ACC112 (cell line): Measurements from ENCODE around the gene DIDO1.

Experiments
- H2AFZ ChIP-seq: fragments of 200-600 bp; sonication (generic); one replicate; pipeline ENCODE4 v1.6.0; 2017; ENCODE audit warnings: antibody characterized with exemption, low read length; ENCODE audit not compliant: unreplicated experiment
- H3K27ac ChIP-seq: fragments of 200-600 bp; sonication (generic); 2 replicates; pipeline ENCODE4 v1.5.1; 2014; ENCODE audit warnings: low read depth, mild to moderate bottlenecking, antibody characterized with exemption, low read length, moderate library complexity
- H3K27me3 ChIP-seq: fragments of 200-600 bp; sonication (generic); 2 replicates; pipeline ENCODE4 v1.6.1; 2014; ENCODE audit warnings: mild to moderate bottlenecking, antibody characterized with exemption, low read length, moderate library complexity, mixed read lengths; ENCODE audit not compliant: insufficient read depth
- H3K36me3 ChIP-seq: fragments of 200-600 bp; sonication (generic); 2 replicates; pipeline ENCODE4 v1.6.1; 2016; ENCODE audit warnings: mild to moderate bottlenecking, antibody characterized with exemption, low read length, moderate library complexity, mixed read lengths; ENCODE audit not compliant: insufficient read depth
- H3K4me1 ChIP-seq: fragments of 200-600 bp; sonication (generic); one replicate; pipeline ENCODE4 v1.6.1; 2016; ENCODE audit warnings: low read length, mixed read lengths; ENCODE audit not compliant: insufficient read depth, unreplicated experiment, control insufficient read depth
- H3K4me3 ChIP-seq: fragments of 200-600 bp; sonication (generic); 2 replicates; pipeline ENCODE4 v1.5.1; 2014; ENCODE audit warnings: mild to moderate bottlenecking, low read depth, low read length
- H3K79me2 ChIP-seq: fragments of 200-600 bp; sonication (generic); one replicate; pipeline ENCODE4 v1.6.0; 2016; ENCODE audit warnings: low read length; ENCODE audit not compliant: control insufficient read depth, unreplicated experiment, insufficient read depth

Gene DIDO1

DNA sequence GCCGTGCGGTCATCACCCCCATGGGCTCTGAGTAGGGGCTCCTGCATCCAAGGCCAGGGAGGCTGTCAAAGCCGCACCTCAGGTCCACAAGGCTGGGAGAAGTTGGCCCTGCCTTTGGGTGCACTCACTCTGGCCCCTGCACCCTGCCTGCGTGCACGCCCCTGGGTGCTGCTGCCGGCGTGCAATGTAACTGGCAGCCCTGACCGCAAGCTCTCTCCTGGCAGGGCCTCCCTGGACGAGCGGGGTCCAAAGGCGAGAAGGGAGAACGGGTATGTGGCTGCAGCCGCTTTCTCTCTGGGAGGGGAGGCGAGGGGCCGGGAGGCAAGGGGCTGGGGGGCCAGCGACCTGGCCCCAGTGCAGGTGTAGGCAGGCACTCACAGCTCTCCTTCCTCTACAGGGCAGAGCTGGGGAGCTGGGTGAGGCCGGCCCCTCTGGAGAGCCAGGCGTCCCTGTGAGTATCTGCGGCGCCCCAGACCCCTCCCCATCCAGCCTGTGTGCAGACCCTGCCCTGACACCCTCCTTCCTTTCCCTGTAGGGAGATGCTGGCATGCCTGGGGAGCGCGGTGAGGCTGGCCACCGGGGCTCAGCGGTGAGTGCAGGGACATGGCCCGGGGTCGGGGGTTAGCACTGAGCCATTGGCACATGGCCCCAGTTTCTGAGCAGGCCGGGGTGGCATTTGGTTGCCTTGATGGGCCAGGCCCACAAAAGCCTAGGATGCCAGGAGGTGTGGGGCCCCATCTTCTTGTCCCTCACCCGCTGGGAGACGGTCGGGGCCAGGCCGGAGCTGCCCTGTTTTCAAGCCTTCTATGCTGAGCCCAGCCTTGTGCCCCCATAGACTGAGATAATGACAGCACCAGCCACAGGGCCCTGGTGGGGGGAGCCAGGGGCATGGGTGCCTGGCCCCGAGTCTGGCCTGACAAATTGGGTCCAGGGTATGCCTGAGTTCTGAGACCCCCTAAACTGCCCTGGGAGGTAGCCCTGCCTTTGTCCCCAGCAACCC, 96.8 kb downstream of the DIDO1 start:
- H3K27ac ChIP-seq: no peak overlapping the region
- no peaks in the 10 kb centered on the region for H3K79me2 ChIP-seq
- H3K27me3 ChIP-seq: no peaks in the 10 kb centered on the region
- no peak overlapping the region for H3K4me3 ChIP-seq
- peaks cover 3% of the 10 kb centered on the region for H3K4me1 ChIP-seq
- H2AFZ ChIP-seq: no peak overlapping the region
- no peaks in the 10 kb centered on the region for H3K36me3 ChIP-seq

DNA sequence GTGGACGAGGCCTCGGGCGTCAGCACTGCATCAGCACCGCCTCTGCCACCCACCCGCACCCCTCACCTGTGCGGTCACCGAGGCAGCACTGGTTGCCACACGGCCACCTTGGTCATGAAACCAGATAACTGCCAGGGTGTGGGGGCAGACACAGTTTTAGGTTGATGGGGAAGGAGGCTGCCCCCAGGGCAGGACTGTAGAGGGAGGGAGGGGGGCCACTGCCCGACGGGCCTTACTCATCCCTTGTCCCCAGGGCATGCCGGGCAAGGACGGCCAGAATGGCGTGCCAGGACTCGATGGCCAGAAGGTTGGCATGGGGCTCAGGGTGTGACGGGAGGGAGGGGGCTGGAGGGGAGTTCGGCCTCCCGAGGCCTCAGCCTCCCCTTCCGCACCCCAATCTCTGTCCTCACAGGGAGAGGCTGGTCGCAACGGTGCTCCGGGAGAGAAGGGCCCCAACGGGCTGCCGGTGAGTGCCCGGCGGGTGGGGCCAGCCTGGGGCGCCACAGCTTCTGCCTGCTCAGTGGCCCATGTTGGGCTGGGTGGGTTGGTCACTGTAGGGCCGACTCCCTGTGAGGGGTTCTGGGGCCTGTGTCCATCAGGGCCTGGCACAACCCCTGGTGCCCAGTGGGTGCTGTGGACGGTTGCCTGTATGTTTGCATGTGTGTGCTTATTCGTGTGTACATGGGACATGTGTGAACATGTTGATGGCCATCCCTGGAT, 97.6 kb downstream of the DIDO1 start:
- Histone ChIP-seq H3K27me3 (no peaks in the 10 kb centered on the region), H3K36me3 (no peaks in the 10 kb centered on the region), H3K4me3 (no peak overlapping the region), H2AFZ (no peak overlapping the region), H3K27ac (no peak overlapping the region), H3K79me2 (no peaks in the 10 kb centered on the region), H3K4me1 (peaks cover 8% of the 10 kb centered on the region)

DNA sequence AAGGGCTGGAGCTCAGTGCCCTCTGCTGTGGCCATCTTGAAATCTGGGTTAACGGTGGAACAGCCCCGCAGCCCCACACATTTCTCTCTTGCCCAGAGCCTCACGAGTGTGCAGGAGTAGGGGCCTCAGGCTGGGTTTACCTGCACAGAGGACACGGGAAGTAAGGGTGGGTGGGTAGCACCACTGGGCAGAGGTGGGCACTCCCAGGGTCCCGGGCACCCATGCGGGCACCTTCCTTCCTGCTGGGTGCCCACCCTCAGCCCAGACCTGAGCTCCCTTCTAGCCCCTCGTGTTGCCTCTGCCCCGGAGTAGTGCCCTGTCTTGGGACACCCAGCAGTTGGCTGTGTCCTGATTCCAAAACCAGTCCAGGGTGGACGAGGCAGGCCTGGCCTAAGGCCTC, 98.3 kb downstream of the DIDO1 start:
- Histone ChIP-seq H3K27ac (no peak overlapping the region), H3K27me3 (no peaks in the 10 kb centered on the region)

More for the DNA sequence above, 98.3 kb downstream of the DIDO1 start:
- H3K79me2 ChIP-seq: no peaks in the 10 kb centered on the region
- peaks cover 8% of the 10 kb centered on the region for H3K4me1 ChIP-seq
- H3K4me3 ChIP-seq: no peak overlapping the region
- no peak overlapping the region for H2AFZ ChIP-seq
- no peaks in the 10 kb centered on the region for H3K36me3 ChIP-seq
